ENCODE data around the gene WDR87.
"Not testable (repeated sequence)": the region's sequence is repeated elsewhere in the genome, so short reads cannot be mapped to it uniquely, and the experiment has no call there.

WDR87 gene

GRCh38 chr19:37876032-37876431 lies 30.4 kb downstream of the WDR87 start:
- no peak for DNase-seq

GRCh38 chr19:37874784-37875183 lies 31.6 kb downstream of the WDR87 start:
- no peak for DNase-seq

GRCh38 chr19:37872383-37872782 lies 34.0 kb downstream of the WDR87 start:
- no peak for DNase-seq

- DNase-seq = no peak
These were observed 36.5 kb downstream of the WDR87 start for GRCh38 chr19:37869766-37870340.

GRCh38 chr19:37867831-37868230 lies 38.6 kb downstream of the WDR87 start:
- DNase-seq = no peak

GRCh38 chr19:37865930-37866329 lies 40.5 kb downstream of the WDR87 start:
- DNase-seq = not testable (repeated sequence)

- no peak for DNase-seq
These were observed 41.9 kb downstream of the WDR87 start for GRCh38 chr19:37864501-37864900.

- DNase-seq = peak in 1 of 3 experiments; percentile 73
These were observed 51.3 kb downstream of the WDR87 start for GRCh38 chr19:37855098-37855497.

GRCh38 chr19:37845932-37846331 lies 60.5 kb downstream of the WDR87 start:
- DNase-seq = no peak
